Thoracic aorta (tissue), 2 donors: Measurements from ENCODE around the gene PLXNA2. TPM values are rescaled to one million over a fixed set of nuclear protein-coding genes. Genes with fewer than 3 reads are reported as not detected.

Source experiments
- ATAC-seq: fragments of 150-250 bp; one replicate; pipeline ENCODE4 v1.8.0; 2017; ENCODE audit warnings: low read depth; ENCODE audit not compliant: insufficient number of reproducible peaks, low FRiP score
- DNase-seq: peaks from one replicate; pipeline ENCODE4 v3.0.0-alpha.2; 2020; ENCODE audit warnings: low spot score
- H3K27ac ChIP-seq, 2 donors: fragments of 200-600 bp; sonication (generic); 1 replicate in 1 of 2; 2 replicates in 1 of 2; pipeline ENCODE4 v1.5.1; 2016; ENCODE audit warnings: mild to moderate bottlenecking in 2 of 2, moderate library complexity in 2 of 2
- H3K27me3 ChIP-seq: fragments of 200-600 bp; sonication (generic); replicated peaks from 2 replicates; pipeline ENCODE4 v1.6.0; 2016; ENCODE audit warnings: mild to moderate bottlenecking; ENCODE audit not compliant: insufficient read depth
- H3K36me3 ChIP-seq: fragments of 200-600 bp; sonication (generic); one replicate; pipeline ENCODE4 v1.5.1; 2016
- H3K4me1 ChIP-seq, 2 donors: fragments of 200-600 bp; sonication (generic); 1 replicate in 1 of 2; 2 replicates in 1 of 2; pipeline versions ENCODE4 v1.5.1 to v1.6.0; 2016; ENCODE audit warnings: low read depth in 2 of 2, mild to moderate bottlenecking in 1 of 2; ENCODE audit not compliant: control insufficient read depth in 1 of 2
- H3K4me3 ChIP-seq: fragments of 200-600 bp; sonication (generic); 2 replicates; pipeline ENCODE4 v1.5.1; 2016; ENCODE audit warnings: mild to moderate bottlenecking
- H3K9me3 ChIP-seq: fragments of 200-600 bp; sonication (generic); 2 replicates; pipeline ENCODE4 v1.5.1; 2016
- CTCF ChIP-seq: fragments of 200-600 bp; sonication (generic); IDR thresholded peaks from one replicate; pipeline ENCODE4 v1.5.1; 2019; ENCODE audit warnings: antibody characterized with exemption
- total RNA-seq, 2 donors: library from RNA; depleted of rRNA; stranded (reverse); fragments of >200 nt; gene quantifications; one replicate each; pipeline versions ENCODE4 v1.1.0 to v1.2.3, GENCODE V29; 2016

Gene PLXNA2
- total RNA-seq, 2 donors from 2014 or later, result 30.2 to 62.2 TPM

- Histone ChIP-seq H3K27me3 (no peaks in the 10 kb centered on the region), H3K27ac (peak overlapping the region; percentile 19 to 42), H3K36me3 (no peaks in the 10 kb centered on the region), H3K9me3 (no peaks in the 10 kb centered on the region), H3K4me1 (peaks cover 18 to 27% of the 10 kb centered on the region in 2 donors), H3K4me3 (no peak overlapping the region)
- peak; percentile 33 for DNase-seq
- no peak for TF ChIP-seq CTCF
- ATAC-seq, result peak; percentile 64
These were observed 59.9 kb downstream of the PLXNA2 start for GRCh38 chr1:208183977-208184911.

- Histone ChIP-seq H3K36me3 (no peaks in the 10 kb centered on the region), H3K27me3 (no peaks in the 10 kb centered on the region), H3K4me1 (peaks cover 24 to 39% of the 10 kb centered on the region in 2 donors), H3K27ac (no peak overlapping the region), H3K9me3 (no peaks in the 10 kb centered on the region), H3K4me3 (no peak overlapping the region)
- TF ChIP-seq CTCF, result no peak
- DNase-seq, result no peak
- no peak for ATAC-seq
These were observed 61.1 kb downstream of the PLXNA2 start for GRCh38 chr1:208182880-208183645.

GRCh38 chr1:208181364-208181763, 62.8 kb downstream of the PLXNA2 start:
- DNase-seq (no peak), ATAC-seq (no peak)
- Histone ChIP-seq H3K27ac (no peak overlapping the region), H3K4me1 (peaks cover 24 to 44% of the 10 kb centered on the region in 2 donors), H3K9me3 (no peaks in the 10 kb centered on the region), H3K36me3 (no peaks in the 10 kb centered on the region), H3K4me3 (no peak overlapping the region), H3K27me3 (no peaks in the 10 kb centered on the region)
- TF ChIP-seq CTCF, result no peak

- H3K36me3 ChIP-seq, result no peaks in the 10 kb centered on the region
- ATAC-seq (no peak), DNase-seq (no peak)
- no peaks in the 10 kb centered on the region for H3K9me3 ChIP-seq
- H3K4me1 ChIP-seq, result peaks cover 24 to 44% of the 10 kb centered on the region in 2 donors
- H3K4me3 ChIP-seq, result no peak overlapping the region
- H3K27me3 ChIP-seq, result no peaks in the 10 kb centered on the region
- H3K27ac ChIP-seq, result no peak overlapping the region
- TF ChIP-seq CTCF, result no peak
These were observed 63.8 kb downstream of the PLXNA2 start for GRCh38 chr1:208180421-208180820.

GRCh38 chr1:208179961-208180409, 64.2 kb downstream of the PLXNA2 start:
- H3K4me3 ChIP-seq, result no peak overlapping the region
- no peaks in the 10 kb centered on the region for H3K27me3 ChIP-seq
- ATAC-seq (no peak), DNase-seq (no peak)
- no peaks in the 10 kb centered on the region for H3K9me3 ChIP-seq
- TF ChIP-seq CTCF, result no peak
- H3K4me1 ChIP-seq, result peaks cover 22 to 45% of the 10 kb centered on the region in 2 donors
- H3K27ac ChIP-seq, result no peak overlapping the region
- H3K36me3 ChIP-seq, result no peaks in the 10 kb centered on the region
